Femur (tissue), 1 donor: ENCODE data around the gene TAPT1.
"Not testable (repeated sequence)": the region's sequence is repeated elsewhere in the genome, so short reads cannot be mapped to it uniquely, and the experiment has no call there.

Source experiments
- DNase-seq: peaks from one replicate; pipeline ENCODE4 v3.0.0-alpha.2; 2017

Gene TAPT1

GRCh38 chr4:16168710-16169388 is 57.4 kb downstream of the TAPT1 start:
- DNase-seq = no peak

GRCh38 chr4:16168144-16168543 is 58.1 kb downstream of the TAPT1 start:
- no peak for DNase-seq

- no peak for DNase-seq
Observed at GRCh38 chr4:16165931-16166330, 60.3 kb downstream of the TAPT1 start.

- no peak for DNase-seq
Observed at GRCh38 chr4:16162891-16163290, 63.4 kb downstream of the TAPT1 start.

GRCh38 chr4:16161851-16162408 is 64.3 kb downstream of the TAPT1 start:
- DNase-seq = no peak

- no peak for DNase-seq
Observed at GRCh38 chr4:16160457-16160856, 65.8 kb downstream of the TAPT1 start.

- DNase-seq = no peak
Observed at GRCh38 chr4:16159286-16159685, 67.0 kb downstream of the TAPT1 start.

- no peak for DNase-seq
Observed at GRCh38 chr4:16158504-16158852, 67.8 kb downstream of the TAPT1 start.

- no peak for DNase-seq
Observed at GRCh38 chr4:16157609-16158503, 68.4 kb downstream of the TAPT1 start.

- DNase-seq = no peak
Observed at GRCh38 chr4:16155528-16156169, 70.6 kb downstream of the TAPT1 start.

- no peak for DNase-seq
Observed at GRCh38 chr4:16154451-16154850, 71.8 kb downstream of the TAPT1 start.

GRCh38 chr4:16150716-16151115 is 75.6 kb downstream of the TAPT1 start:
- no peak for DNase-seq

- not testable (repeated sequence) for DNase-seq
Observed at GRCh38 chr4:16144913-16145312, 81.4 kb downstream of the TAPT1 start.

- DNase-seq = no peak
Observed at GRCh38 chr4:16142598-16143310, 83.5 kb downstream of the TAPT1 start.

- peak; percentile 42 for DNase-seq
Observed at GRCh38 chr4:16140879-16141249, 85.4 kb downstream of the TAPT1 start.

GRCh38 chr4:16140231-16140878 is 85.9 kb downstream of the TAPT1 start:
- DNase-seq = no peak

GRCh38 chr4:16139066-16139945 is 87.0 kb downstream of the TAPT1 start:
- DNase-seq = no peak

- peak; percentile 79 for DNase-seq
Observed at GRCh38 chr4:16136827-16137226, 89.4 kb downstream of the TAPT1 start.

- peak; percentile 50 for DNase-seq
Observed at GRCh38 chr4:16136311-16136710, 90.0 kb downstream of the TAPT1 start.

- no peak for DNase-seq
Observed at GRCh38 chr4:16133406-16133805, 92.9 kb downstream of the TAPT1 start.

- DNase-seq = no peak
Observed at GRCh38 chr4:16131293-16131692, 95.0 kb downstream of the TAPT1 start.
